Measurements from ENCODE around the gene CACNA2D2.
A peak's percentile ranks its signal among the peaks of the same experiment; 100 is the strongest.

Gene CACNA2D2

GRCh38 chr3:50464569-50464968 is 38.9 kb downstream of the CACNA2D2 start:
- DNase-seq (ENCODE audit: low read depth) = no peak

DNA sequence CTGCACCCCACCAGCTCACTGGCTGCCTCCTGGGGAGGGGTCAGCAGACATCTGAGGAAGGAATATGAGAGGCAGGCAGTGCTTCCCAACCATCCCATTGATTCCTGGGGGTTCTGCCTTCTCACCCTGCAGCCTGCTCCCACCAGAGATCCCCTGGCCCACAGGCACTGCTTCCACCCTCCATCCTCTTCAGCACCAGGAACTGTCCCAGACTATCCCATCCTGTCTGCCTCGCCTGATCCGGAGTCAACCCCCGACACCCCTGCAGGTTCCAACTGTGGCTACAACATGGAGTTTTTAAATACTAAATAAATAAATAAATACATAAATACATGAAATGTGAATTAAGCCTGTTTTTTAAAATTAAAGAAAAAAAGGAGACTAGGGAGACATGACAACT is 43.6 kb downstream of the CACNA2D2 start:
- DNase-seq (ENCODE audit: low read depth) = no peak

GRCh38 chr3:50457988-50458387 is 45.4 kb downstream of the CACNA2D2 start:
- DNase-seq (ENCODE audit: low read depth) = no peak

DNA sequence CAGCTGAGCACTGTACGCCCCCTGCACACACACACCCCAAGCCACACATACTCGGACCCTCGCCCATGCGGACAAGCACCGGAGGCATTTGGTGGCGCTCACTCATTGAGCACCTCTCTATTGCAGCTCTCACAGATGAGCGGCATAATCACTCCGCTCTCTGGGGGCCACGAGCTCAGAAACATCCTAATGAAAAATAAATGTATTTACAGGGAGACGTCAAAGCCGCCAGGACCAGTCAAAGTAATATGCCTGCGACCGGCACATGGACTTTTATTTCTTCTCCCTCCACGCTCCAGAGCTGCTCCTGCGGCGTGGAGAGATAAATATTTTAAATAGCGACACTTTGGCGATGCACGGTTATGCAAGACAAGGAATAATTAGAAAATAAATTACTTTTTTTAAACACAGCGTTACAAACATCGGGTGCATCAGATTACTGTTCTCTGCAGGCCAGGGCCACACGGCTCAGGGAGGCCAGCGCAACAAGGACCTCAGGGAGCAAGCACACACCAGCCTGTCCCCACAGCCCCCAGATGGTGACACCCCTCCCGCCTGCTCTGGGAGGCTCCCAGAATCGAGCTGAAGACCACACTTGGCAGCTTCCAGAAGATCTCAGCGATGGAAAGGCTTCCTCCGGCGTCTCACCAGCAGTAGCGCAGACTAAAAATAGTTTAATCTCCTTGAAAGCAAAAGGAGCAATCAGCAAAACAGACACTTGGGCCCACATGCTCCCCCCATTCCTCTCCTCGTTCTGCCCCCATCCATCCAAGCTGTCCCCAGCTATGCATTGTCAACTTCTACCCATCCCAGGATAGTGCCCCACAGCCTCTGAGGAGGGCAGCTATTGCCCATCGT is 48.0 kb downstream of the CACNA2D2 start:
- no peak for DNase-seq (ENCODE audit: low read depth)

DNA sequence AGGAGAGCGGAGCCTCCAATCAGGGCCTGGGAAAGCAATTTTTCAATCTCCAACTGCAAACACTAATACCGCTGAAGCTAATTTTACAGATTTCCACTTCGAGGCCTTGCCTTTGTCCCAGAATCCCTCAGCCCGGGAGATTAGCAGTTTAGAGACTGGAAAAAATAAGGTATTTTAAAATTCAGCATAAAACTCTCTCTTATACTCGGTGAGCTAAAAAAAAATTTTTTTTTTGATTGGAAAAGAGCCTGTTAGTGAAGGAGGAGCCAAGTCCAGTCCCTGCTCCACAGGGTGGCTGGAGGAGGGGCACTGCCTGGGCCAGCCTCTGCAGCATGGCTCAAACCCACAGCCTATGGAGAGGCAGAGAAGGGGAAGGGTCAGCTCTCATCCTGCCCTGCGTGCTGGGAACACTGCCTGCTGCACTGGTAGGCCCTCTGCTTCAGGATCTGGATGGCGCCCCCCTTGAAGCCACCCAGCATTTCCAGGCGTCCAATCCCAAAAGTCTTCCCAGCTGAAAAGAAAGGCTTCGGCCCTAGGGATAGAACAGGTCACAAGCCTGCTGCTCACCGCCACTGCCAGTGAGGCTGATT is 48.9 kb downstream of the CACNA2D2 start:
- DNase-seq (ENCODE audit: low read depth) = no peak

- no peak for DNase-seq (ENCODE audit: low read depth)
Observed at GRCh38 chr3:50453907-50454306, 49.5 kb downstream of the CACNA2D2 start.

DNA sequence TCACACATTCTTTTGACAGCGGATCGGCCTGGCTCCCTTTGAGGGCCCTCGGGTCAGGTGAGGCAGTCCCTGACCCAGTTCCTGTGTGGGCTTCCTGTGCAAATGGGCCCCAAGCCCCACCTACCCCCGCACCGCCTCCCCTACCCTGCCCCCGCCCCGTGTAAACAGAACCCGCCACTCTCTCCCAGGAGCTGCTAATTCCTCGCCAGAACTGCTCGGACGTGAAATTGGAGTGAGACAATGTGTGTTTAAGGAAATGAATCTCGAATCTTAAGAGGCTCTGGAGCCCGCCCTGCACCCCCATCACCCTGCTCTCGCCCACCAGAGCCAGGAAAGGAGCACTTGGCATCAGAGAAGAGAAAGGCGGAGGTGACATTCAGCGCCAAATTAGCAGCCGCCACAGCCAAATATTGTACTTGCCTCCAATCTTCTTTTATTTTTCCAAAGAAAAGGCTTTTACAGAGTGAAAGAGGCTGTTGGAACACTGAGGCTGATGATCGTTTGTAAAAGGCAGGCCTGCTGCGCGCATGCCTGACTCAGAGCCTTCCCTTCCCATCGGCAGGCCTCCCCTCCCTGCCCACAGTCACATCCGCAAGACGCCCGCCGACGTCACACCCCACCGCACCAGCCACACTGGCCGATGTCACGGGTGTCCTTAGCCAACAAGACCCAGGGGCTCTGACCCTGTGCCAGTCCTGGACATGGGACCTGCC is 53.1 kb downstream of the CACNA2D2 start:
- DNase-seq (ENCODE audit: low read depth) = peak; percentile 49

DNA sequence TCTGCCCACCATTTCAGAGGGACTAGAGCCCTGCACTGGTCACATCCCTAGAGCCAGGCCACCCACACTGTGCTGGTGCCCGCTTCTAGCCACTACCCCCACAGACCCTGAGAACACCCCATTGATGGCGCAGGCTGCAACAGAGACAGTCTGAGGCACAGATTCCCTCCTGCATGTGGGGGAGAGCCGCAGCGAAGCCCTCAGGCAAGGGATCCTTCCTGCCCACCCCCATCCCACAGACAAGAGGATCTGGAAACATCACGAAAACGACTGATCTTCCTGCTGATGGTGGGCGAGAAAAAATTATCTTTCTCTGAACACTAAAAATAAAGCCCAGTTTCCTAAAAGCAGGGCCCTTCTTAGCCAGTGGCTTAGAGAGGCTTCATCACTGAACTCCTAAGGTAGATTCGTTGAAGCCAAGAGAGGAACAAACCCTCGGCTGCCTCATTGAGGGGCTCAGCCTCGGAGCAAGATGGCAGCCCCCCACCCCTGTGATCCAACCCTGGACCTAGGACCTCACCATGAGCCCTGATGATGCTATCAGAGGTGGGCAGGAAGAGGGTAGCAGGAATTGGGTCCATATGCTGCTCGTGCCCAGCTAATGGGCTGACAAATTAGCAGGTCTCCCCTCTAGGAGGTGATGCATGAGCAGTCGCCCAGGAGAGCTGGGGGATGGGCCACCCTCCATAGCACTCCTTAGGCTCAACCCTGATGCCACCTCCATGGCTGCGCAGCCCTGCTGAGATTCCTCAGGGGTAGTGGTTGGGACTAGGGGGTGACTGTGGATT is 54.5 kb downstream of the CACNA2D2 start:
- DNase-seq (ENCODE audit: low read depth) = no peak

DNA sequence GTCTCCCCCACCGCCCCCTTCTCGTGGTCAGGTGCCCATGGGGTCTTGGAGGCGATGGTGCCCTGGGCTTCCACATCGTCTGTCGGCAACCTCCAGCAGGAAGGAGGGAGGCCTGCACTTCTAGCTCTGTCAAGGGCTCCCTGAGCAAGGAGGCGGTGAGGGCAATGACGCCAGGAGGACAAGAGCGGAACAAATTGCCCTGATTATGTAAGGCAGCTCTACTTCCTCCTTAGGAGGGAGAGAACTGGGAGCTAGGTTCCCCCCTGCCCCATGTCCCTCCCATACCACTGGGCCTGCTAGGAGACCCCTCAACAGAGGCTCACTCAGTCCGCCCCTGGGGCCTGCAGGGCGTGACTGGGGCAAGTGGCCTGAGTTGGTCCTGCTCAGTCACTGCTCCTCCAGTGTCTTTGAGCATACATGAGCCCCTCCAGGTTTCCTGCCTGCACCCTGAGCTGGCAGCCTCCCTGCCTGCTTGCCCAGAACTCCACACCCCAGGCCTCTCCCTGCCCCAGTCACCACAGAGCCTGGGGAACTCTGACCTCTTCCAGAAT is 56.1 kb downstream of the CACNA2D2 start:
- no peak for DNase-seq (ENCODE audit: low read depth)

DNA sequence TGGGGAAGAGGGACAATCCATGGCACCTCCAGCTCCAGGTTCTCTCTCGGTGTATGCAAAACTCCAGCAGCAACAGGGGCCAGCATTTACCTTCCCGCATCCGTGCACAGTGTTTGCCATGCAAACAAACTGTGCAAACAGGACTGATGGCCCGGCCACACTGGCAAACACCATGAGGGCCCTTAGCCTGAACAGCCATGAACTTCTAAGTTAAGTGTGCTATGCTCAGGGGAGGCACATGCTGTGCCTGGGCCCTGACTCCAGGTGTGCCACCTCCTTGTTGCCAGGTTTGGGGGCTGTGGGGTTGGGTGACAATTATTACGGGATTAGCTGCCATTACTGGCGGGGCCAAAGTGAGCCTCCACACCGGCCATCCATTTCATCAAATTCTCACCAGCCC is 57.5 kb downstream of the CACNA2D2 start:
- no peak for DNase-seq (ENCODE audit: low read depth)

- no peak for DNase-seq (ENCODE audit: low read depth)
Observed at GRCh38 chr3:50444782-50445181, 58.7 kb downstream of the CACNA2D2 start.

- no peak for DNase-seq (ENCODE audit: low read depth)
Observed at GRCh38 chr3:50444213-50444612, 59.2 kb downstream of the CACNA2D2 start.

- DNase-seq (ENCODE audit: low read depth) = no peak
Observed at GRCh38 chr3:50442945-50443579, 60.4 kb downstream of the CACNA2D2 start.

GRCh38 chr3:50441424-50442217 is 61.8 kb downstream of the CACNA2D2 start:
- no peak for DNase-seq (ENCODE audit: low read depth)

- DNase-seq (ENCODE audit: low read depth) = peak; percentile 63
Observed at GRCh38 chr3:50436114-50436674, 67.2 kb downstream of the CACNA2D2 start.

DNA sequence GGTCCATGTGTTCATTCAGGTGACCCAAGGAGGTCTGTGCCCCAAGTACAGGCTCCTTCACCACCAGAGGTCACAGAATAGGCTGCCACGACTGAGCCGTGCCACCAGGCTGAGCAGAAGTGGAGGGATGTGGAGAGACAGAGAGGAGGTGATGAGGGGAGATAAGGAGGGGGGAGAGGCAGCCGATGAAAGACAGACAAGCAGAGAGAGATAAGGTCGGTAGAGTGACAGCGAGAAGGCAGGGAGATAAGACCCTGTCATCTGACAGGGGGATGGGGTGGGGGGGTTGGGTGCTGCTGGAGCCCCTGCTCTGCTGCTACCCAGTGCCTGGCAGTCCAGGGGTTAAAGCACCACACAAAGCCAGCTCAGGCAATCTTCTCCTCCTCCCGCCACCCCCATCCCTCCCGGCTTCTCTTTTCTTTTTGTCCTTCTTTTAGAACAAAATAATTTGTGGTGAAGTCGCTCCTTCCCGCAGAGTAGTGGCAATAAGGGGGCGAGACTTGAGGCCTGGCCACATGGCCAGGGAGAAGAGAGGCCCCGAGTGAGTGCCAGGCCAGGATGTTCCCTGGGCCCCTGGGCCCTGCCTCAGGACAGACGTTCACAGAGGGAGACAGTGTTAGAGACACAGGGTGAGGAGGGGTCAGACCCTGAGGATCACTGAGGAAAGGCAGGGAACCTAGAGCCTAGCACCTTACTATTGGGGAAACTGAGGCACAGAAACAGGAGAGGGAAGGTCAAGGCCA is 67.9 kb downstream of the CACNA2D2 start:
- DNase-seq (ENCODE audit: low read depth) = no peak

GRCh38 chr3:50433954-50434353 is 69.5 kb downstream of the CACNA2D2 start:
- no peak for DNase-seq (ENCODE audit: low read depth)

DNA sequence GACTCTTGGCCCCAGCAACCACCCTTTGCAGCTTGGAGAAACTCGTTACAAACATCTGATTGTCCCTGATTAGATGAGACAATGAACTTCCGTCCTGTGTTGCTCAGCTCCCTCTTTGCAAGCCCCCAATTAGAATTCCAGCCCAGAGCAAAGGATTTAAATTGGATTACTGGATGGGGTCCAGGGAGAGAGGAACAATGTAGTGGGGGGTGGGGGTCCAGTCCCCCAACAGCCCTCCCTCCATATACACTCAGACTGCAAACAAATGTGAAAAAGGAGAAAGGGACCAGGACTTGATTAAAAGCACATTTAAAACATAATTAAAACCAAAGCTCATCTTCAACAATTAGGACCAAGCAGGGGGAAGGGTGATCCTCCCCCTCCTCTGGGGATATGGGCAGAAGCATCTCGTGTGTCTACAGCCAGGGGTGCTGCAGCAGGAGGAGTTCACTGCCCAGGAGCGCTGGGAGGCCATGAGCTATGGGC is 72.4 kb downstream of the CACNA2D2 start:
- DNase-seq (ENCODE audit: low read depth) = no peak

- DNase-seq (ENCODE audit: low read depth) = no peak
Observed at GRCh38 chr3:50430191-50430590, 73.2 kb downstream of the CACNA2D2 start.

Data from stimulated activated CD8-positive, alpha-beta memory T cell treated with anti-CD3 and anti-CD28 coated beads, Interleukin-4, amount 100 ng/mL, for 24 hours (primary cell).